NK-92 (cell line): ENCODE results near the gene CYP20A1.
"Not testable (repeated sequence)": the region's sequence is repeated elsewhere in the genome, so short reads cannot be mapped to it uniquely, and the experiment has no call there.

ENCODE experiments used
- DNase-seq: peaks from one replicate; lab custom pipeline; 2025; ENCODE audit not compliant: unreplicated experiment; lab: John Stamatoyannopoulos, UW

The CYP20A1 gene

DNA sequence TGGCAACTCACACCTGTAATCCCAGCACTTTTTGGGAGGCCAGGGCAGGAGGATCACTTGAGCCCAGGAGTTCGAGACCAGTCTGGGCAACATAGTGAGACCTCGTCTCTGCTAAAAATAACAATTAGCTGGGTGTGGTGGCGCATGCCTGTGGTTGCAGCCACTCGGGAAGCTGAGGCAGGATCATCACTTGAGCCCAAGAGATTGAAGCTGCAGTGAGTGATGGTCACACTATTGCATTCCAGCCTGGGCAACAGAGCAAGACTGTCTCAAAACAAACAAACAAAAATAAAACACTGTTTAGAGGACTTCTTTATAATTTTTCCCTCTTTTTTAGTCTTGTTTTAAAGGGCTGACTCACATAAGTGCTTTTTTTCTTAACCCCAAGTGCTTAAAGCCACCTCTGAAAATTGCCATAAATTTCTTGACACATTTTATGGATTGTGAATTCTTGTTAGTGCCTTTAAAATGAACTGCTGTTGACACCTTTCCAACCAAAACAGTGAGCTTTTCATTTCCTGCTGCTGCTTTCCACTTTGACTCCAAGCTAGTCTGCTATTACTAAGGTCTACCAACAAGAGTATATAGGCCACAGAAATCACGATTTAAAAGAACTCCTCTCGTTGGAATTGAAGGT is 41.7 kb downstream of the CYP20A1 start:
- no peak for DNase-seq

- no peak for DNase-seq
These were observed 43.3 kb downstream of the CYP20A1 start for GRCh38 chr2:203282101-203282500.

- no peak for DNase-seq
These were observed 47.7 kb downstream of the CYP20A1 start for GRCh38 chr2:203286532-203286931.

GRCh38 chr2:203301667-203302066 is 62.8 kb downstream of the CYP20A1 start:
- no peak for DNase-seq

- DNase-seq: not testable (repeated sequence)
These were observed 63.8 kb downstream of the CYP20A1 start for GRCh38 chr2:203302586-203302985.

DNA sequence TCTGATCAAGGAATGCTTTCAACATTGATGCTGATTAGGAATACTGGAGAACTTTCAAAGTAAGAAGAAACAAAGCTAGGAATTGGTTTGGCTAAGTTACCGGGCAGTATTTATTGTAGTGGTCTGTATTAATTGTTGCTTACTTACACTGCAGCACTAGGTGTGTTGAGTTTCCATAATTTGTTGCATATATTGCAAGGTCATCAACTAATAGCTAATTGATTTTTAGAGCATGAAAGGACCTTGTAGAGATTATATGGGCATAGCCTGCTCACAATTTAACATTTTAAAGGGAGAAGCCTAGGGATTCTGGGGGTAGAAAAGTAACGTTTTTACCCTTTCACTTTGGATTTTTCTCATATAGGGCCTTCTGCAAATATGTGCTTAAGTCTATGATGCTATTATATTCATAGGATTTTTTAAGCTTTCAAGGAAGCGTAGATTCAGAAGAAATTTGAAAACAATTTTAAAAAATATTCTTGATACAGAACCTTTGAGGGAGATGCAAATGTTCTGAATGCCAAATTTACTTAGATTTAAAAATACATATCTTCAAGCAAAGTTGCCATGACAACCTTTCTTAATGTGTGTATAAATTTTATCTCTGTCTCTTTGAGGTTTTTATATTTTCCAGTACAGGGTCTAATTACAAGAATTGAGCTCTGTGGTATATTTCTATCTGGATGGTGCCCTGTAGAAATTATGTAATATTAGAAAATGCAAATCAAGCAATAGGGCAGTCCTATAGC is 72.0 kb downstream of the CYP20A1 start:
- DNase-seq: no peak

GRCh38 chr2:203326356-203326755 is 87.5 kb downstream of the CYP20A1 start:
- DNase-seq: no peak

- DNase-seq: no peak
These were observed 88.7 kb downstream of the CYP20A1 start for GRCh38 chr2:203327582-203327900.

DNA sequence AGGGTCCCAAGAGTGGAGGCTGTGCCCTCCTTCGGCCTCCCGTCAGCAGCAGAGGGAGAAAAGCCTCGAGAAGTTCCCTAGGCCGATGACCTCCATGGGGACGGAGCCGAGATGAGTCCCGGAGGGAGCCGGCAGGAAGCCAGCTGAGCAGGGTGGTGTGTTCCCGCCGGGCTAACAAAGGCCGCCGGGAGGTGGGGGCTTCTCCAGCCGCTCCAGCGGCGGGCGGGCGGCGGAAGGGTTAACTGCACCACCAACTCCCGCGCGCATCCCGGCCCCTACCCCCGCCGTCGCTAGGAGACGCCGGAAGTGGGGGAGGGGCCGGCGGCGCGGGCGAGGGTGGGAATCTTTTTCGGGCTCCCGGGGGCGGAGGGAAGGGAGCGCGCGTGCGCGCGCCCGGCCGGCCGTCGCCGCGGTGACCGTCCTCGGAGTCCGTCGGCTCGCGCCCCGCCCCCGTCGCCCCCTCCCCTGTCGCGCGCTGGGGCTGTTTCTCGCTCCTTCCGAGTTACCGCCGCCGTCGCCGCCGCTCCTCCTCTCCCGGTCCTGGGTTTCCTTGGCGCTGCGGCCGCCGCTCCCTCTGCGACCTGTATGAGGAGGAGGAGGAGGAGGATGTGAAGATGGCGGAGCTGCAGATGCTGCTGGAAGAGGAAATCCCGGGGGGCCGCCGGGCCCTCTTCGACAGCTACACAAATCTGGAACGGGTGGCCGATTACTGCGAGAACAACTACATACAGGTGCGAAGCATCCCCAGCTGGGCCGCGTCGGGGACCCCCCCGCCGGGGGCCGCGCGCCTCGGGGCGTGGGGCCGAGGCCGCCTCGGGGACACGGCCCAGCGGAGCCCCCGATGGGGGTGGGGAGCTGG is 89.3 kb downstream of the CYP20A1 start, which contains the start of gene ABI2:
ABI2 (plus strand) TSS at position 494 of the 859 bp plus-strand sequence; CDS start at position 615, 121 bp downstream.
- no peak for DNase-seq

DNA sequence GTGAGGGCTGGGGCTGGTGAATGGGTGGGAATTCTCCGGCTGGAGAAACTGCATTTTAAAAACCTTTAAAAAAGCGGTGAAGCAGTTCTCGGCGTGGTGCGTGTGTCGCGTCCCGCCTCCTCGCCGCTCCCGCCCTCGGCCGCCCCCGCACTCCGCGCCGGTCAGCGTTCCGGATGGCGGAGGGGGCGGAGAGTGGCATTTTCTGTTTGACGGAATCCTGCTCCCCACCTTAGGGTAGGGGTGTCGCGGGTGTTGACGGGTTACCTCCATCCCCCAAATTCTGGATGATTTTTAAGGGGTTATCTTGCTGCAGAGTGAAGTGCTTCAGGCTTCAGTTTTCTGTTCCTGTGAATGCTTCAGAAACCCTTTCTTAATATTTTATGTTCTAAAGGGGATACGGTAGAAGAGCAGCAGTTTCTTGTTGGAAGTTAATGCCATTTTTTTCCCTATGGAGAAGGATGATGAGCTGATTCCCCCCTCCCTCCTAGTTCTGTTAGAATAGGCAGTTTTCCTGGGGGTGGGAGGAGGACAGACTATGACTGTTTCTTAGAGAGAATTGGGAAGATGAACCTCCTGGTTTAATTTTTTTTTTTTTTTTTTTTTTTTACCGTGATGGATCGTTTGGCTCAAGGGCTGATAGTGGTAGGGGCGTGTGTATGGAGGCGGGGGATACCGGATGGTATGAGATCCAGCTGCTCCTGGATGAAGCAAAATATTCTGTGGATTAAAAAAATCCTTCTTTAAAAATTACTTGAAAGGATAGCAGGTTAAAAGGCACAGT is 90.1 kb downstream of the CYP20A1 start:
- DNase-seq: no peak

DNA sequence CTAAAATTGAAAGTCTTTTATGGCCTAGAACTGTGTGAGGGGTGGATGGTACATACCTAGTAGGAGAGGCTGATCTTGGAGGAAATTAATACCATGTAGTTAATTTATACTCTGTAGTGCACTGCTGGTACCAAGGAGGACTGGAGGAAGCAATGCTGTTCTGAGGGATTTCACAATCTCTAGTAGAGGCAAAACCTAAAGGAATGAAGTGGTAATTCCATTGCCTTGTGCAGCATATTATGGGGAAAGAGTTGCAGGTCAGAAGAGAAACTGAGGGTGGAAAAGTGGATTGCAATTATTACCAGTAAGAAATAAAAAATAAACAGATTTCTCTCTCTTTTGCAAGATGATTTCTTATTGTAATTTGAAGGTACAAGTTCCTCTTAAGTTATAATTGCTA is 91.6 kb downstream of the CYP20A1 start:
- no peak for DNase-seq

- DNase-seq: no peak
These were observed 99.5 kb downstream of the CYP20A1 start for GRCh38 chr2:203338322-203338721.

DNA sequence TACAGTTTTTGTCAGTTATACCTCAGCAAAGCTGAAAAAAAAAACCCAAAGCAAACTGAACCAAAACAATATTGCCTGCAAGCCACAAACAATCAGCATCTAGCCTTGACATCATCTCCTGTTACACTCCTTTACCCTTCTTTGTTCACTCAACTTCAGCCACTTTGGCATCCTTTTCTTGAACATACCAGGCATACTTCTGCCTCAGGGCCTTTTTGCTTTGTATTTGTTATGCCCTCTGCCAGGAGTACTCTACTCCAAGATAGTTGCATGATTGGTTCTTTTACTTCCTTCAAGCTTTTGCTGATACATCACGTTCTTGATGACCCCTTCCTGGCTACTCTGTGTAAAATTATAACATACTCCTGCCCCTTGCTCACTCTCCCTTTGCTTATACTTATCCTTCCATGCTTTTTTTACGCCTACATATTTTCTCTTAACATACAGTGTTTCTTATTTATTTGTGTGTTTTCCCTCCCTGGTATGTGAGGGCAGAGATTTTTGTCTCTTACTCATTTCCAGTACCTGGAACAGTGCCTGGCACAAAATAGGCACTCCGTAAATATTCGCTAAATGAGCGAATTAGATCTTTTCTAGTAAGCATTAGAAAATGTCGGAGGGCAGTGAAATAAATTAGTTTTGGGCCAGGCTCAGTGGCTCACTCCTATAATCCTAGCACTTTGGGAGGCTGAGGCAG is 102.1 kb downstream of the CYP20A1 start:
- no peak for DNase-seq

DNA sequence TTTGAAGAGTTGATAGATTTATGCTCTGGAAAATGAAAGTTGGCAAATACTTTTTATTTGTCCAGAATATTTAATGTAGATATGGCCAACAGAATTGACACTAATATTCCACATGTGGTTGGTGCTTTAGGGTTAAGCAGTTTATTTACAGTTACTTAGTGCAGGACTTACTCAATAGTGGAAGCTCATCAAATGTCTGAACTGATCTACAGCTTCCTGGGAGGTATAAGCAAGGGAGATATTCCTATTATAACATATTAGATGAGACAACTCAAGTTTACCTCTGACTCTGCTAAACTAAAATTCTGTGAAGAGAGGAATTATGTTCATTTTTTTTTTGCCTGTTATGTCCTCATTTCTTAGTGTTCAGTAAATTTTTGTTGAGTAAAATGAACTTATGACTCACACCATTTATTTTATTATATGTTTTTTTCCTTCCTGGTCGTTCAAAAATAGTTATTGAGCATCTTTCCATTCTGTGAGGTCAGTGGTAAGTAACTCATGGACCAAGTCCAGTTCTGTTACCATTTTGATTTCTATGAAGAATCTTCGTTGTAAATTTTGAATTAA is 103.0 kb downstream of the CYP20A1 start:
- DNase-seq: no peak

DNA sequence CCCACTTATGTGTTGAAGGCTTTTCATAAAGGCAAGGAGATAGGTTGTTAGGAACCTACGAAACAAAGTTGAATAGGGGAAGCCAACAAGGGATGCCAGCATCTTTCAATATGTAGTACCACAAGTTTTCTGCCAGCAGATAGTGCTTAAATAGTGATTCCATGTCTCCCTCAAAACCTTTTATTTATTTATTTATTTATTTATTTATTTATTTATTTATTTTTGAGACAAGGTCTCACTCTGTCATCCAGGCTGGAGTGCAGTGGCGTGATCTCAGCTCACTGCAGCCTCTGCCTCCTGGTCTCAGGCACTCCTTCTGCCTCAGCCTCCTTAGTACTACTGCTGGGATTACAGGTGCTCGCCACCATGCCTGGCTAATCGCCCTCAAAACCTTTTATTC is 103.6 kb downstream of the CYP20A1 start:
- DNase-seq: not testable (repeated sequence)

DNA sequence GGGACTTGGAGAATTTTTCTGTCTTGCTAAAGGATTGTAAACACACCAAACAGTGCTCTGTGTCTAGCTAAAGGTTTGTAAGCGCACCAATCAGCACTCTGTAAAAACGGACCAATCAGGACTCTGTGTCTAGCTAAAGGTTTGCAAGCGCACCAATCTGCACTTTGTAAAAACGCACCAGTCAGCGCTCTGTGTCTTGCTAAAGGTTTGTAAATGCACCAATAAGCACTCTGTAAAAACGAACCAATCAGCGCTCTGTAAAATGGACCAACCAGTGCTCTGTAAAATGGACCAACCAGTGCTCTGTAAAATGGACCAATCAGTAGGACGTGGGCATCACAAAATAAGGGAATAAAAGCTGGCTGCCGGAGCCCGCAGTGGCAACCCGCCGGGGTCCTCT is 105.8 kb downstream of the CYP20A1 start:
- DNase-seq: no peak

DNA sequence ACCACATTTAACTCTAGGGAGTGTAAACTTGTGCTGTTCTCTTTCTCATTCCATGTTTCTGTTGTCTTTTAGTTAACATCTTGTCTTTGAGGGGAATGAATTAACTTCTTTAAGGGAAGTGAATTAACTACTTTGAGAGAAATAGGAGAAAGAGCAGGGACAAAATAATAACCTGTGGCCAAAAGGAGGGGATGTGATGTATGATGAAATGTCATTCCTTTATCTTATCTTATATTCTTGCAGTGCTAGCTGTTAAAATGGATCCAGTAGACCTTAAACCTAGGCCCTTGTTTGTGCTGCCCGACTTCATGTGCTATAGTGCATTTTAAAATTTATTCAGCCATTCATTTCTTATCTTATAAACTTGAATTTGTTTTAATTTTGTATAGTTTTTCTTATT is 107.8 kb downstream of the CYP20A1 start:
- DNase-seq: no peak

DNA sequence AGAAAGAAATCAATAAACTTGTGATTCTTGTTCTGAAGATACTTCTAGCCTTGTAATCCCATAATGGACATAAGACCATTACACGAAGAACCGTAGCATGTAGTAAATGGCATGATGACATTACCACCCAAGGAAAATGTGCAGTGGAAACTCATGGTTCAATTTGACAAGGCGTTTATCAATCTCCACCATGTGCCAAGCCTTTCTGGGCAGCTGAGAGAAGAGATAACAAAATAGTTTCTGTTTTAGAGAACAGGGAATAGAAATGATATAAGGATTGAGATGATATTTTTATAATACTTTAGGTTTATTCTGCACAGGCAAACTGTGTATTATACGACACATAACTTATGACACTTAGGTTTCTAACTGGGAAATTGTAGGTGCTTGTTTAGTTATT is 108.6 kb downstream of the CYP20A1 start:
- DNase-seq: no peak

DNA sequence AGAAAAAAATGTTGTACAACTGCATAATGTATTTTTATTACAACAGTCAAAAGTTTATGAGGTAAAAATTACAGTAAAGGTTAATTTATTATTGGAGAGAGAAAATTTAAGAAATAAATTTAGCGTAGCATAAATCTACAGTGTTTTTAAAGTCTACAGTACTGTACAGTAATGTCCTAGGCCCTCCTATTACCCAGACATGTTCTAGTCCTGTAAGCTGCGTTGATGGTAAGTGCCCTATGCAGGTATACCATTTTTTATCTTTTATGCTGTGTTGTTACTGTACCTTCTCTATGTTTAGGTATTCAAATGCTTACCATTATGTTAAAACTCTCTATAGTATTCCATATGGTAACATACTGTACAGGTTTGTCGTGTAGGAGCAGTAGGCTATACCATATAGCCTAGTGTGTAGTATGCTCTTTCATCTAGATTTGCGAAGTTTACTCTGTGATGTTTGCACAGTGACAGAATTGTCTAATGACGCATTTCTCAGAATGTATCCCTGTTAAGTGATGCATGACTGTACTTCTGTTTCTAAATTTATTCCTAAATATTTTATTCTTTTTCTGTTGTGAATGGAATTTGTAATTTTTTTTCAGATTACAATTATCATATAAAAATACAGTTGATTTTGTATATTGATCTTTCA is 113.9 kb downstream of the CYP20A1 start:
- DNase-seq: no peak

- no peak for DNase-seq
These were observed 116.1 kb downstream of the CYP20A1 start for GRCh38 chr2:203354966-203355365.
